ENCODE results near the gene SMIM29.

- TF ChIP-seq CTCF (IDR thresholded peaks at IDR 0.05; ENCODE audit: low read depth, low read length, poor library complexity, severe bottlenecking) (no peak), EZH2phosphoT487 (IDR thresholded peaks at IDR 0.05; ENCODE audit: borderline replicate concordance, low read length) (no peak)
Observed at GRCh38 chr6:34242252-34243130, 6.3 kb downstream of the SMIM29 start.

All from DOHH2 (cell line).